GM12873 (cell line): ENCODE measurements around the gene TSPAN10.

Experiments used
- CTCF ChIP-seq: IDR thresholded peaks from 2 replicates; pipeline ENCODE4 v1.5.1; 2012; ENCODE audit warnings: low read depth, mild to moderate bottlenecking, moderate library complexity, low read length, control low read depth; ENCODE audit not compliant: insufficient read depth; ENCODE audit errors: missing control alignments

TSPAN10 gene

GRCh38 chr17:81647640-81648012 lies 10.6 kb downstream of the TSPAN10 start:
- TF ChIP-seq CTCF, result no peak

GRCh38 chr17:81648013-81648706 lies 11.2 kb downstream of the TSPAN10 start:
- no peak for TF ChIP-seq CTCF

- TF ChIP-seq CTCF, result no peak
Measured at GRCh38 chr17:81648707-81649085, 11.7 kb downstream of the TSPAN10 start.

- no peak for TF ChIP-seq CTCF
Measured at GRCh38 chr17:81650951-81651350, 14.0 kb downstream of the TSPAN10 start.

- TF ChIP-seq CTCF, result no peak
Measured at GRCh38 chr17:81651692-81652091, 14.7 kb downstream of the TSPAN10 start.

- no peak for TF ChIP-seq CTCF
Measured at GRCh38 chr17:81652906-81653771, 16.1 kb downstream of the TSPAN10 start.

GRCh38 chr17:81655378-81656117 lies 18.6 kb downstream of the TSPAN10 start:
- TF ChIP-seq CTCF, result no peak
